AG04450 (cell line): ENCODE measurements around the gene FGGY. TPM values are rescaled to one million over a fixed set of nuclear protein-coding genes. Genes with fewer than 3 reads are reported as not detected.

Experiments
- CTCF ChIA-PET: fragments of 300-600, 350-600 bp; formaldehyde crosslinking; extraction: SDS; loops from one replicate; lab custom pipeline; 2022; ENCODE audit warnings: antibody characterized with exemption, inconsistent platforms; lab: Charles Lee
- POLR2A ChIA-PET: fragments of 350-600 bp; formaldehyde crosslinking; extraction: SDS; loops from one replicate; lab custom pipeline; 2021; ENCODE audit warnings: antibody characterized with exemption, inconsistent platforms; lab: Yijun Ruan, JAX
- DNase-seq: peaks from one replicate; pipeline ENCODE4 v3.0.0-alpha.2; 2011; ENCODE audit warnings: low read depth, low spot score
- H3K27ac ChIP-seq: one replicate; pipeline ENCODE4 v1.5.1; 2012; ENCODE audit warnings: low read depth, low read length, control low read depth
- H3K27me3 ChIP-seq: one replicate; pipeline ENCODE4 v1.6.0; 2012; ENCODE audit warnings: low read length; ENCODE audit not compliant: control insufficient read depth, insufficient read depth
- H3K4me3 ChIP-seq: 2 replicates; pipeline ENCODE4 v1.5.1; 2011; ENCODE audit warnings: mild to moderate bottlenecking, low read depth, low read length, control low read depth
- H3K9me3 ChIP-seq: 2 replicates; pipeline ENCODE4 v1.5.1; 2012; ENCODE audit warnings: low read length; ENCODE audit not compliant: control insufficient read depth, insufficient read depth
- polyA plus RNA-seq: library from polyadenylated mRNA; depleted of rRNA; stranded (reverse); fragments of >200 nt; gene quantifications from 2 replicates; pipeline ENCODE4 v1.2.3, GENCODE V29; 2011
- TF ChIP-seq, protein P1 (sequence below): IDR thresholded peaks from 2 replicates; pipeline ENCODE4 v1.5.1; 2011; ENCODE audit warnings: low read depth, low read length, control low read depth, inconsistent platforms

Gene FGGY
- polyA plus RNA-seq, 1 experiment: 11.8 TPM

- TF ChIP-seq, protein P1, sequence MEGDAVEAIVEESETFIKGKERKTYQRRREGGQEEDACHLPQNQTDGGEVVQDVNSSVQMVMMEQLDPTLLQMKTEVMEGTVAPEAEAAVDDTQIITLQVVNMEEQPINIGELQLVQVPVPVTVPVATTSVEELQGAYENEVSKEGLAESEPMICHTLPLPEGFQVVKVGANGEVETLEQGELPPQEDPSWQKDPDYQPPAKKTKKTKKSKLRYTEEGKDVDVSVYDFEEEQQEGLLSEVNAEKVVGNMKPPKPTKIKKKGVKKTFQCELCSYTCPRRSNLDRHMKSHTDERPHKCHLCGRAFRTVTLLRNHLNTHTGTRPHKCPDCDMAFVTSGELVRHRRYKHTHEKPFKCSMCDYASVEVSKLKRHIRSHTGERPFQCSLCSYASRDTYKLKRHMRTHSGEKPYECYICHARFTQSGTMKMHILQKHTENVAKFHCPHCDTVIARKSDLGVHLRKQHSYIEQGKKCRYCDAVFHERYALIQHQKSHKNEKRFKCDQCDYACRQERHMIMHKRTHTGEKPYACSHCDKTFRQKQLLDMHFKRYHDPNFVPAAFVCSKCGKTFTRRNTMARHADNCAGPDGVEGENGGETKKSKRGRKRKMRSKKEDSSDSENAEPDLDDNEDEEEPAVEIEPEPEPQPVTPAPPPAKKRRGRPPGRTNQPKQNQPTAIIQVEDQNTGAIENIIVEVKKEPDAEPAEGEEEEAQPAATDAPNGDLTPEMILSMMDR: no peak
- no peak overlapping the region for H3K4me3 ChIP-seq
- H3K9me3 ChIP-seq: peaks cover 3% of the 10 kb centered on the region
- CTCF ChIA-PET: interaction anchor here (1.2 to 2.2 kb wide), 3 partner anchors 9 to 194 kb away, joined by 3 to 8 read pairs (median 3); no protein-coding TSS in a partner anchor
- DNase-seq: peak; percentile 90
- peak overlapping the region; percentile 33 for H3K27ac ChIP-seq
- no peaks in the 10 kb centered on the region for H3K27me3 ChIP-seq
- POLR2A ChIA-PET: interaction anchor here (0.5 to 1.1 kb wide), 7 partner anchors 33 to 897 kb away, joined by 3 to 6 read pairs (median 3); partner anchors contain the start of gene FGGY
These were observed 381.8 kb downstream of the FGGY start for GRCh38 chr1:59678493-59679228.

DNA sequence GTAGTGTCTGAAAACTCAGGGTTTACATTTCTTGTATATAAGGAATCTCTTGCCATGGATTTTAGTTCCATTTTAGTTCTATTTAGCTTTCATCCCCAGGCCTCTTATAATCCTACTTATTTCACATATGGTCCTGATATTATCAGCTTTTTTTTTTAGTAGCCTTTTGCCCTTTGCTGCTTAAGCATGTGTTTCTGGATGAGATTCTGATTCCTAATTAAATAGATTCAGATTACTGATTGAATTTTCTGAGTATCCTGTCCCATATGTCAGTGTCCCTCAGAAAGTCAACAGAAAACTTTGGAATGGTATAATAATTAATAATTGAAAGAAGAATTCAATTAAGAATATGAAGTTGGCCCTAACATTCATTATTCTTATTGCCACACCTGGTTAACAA, 383.1 kb downstream of the FGGY start:
- ChIA-PET CTCF (no interaction called here), POLR2A (no interaction called here)
- TF ChIP-seq, protein P1: no peak
- H3K27ac ChIP-seq: no peak overlapping the region
- H3K27me3 ChIP-seq: no peaks in the 10 kb centered on the region
- H3K9me3 ChIP-seq: no peaks in the 10 kb centered on the region
- no peak for DNase-seq
- no peak overlapping the region for H3K4me3 ChIP-seq

- TF ChIP-seq, protein P1: no peak
- H3K4me3 ChIP-seq: no peak overlapping the region
- POLR2A ChIA-PET: interaction anchor here (0.6 kb wide), 1 partner anchor 77 kb away, joined by 3 read pairs; no protein-coding TSS in a partner anchor
- no peak for DNase-seq
- H3K9me3 ChIP-seq: no peaks in the 10 kb centered on the region
- no peak overlapping the region for H3K27ac ChIP-seq
- H3K27me3 ChIP-seq: no peaks in the 10 kb centered on the region
- CTCF ChIA-PET: interaction anchor here (2.0 kb wide), 1 partner anchor 17 kb away, joined by 8 read pairs; no protein-coding TSS in a partner anchor
These were observed 385.6 kb downstream of the FGGY start for GRCh38 chr1:59682396-59683080.

DNA sequence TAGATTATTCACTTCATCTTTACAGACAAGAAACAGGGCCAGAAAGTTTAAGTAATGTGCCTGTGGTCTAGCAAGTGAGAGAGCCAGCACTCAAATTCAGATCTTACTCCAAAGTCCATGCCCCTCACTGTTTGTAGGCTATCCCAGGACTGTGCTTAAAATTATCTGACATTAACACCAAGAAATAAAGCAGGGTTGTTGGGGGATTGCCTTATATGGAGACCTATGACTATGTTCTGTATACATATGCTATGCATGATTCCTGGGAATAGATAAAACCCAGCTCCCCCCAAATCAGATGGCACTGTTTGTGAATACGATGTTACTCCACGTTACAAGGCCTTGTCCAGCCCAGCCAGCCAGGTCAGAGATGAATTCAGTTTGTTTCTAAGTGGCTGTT, 386.3 kb downstream of the FGGY start:
- CTCF ChIA-PET: interaction anchor here (2.0 kb wide), 1 partner anchor 16 kb away, joined by 8 read pairs; no protein-coding TSS in a partner anchor
- Histone ChIP-seq H3K27ac (no peak overlapping the region), H3K9me3 (no peaks in the 10 kb centered on the region), H3K4me3 (no peak overlapping the region), H3K27me3 (no peaks in the 10 kb centered on the region)
- POLR2A ChIA-PET: interaction anchor here (0.6 kb wide), 1 partner anchor 78 kb away, joined by 3 read pairs; no protein-coding TSS in a partner anchor
- TF ChIP-seq, protein P1: no peak
- no peak for DNase-seq

DNA sequence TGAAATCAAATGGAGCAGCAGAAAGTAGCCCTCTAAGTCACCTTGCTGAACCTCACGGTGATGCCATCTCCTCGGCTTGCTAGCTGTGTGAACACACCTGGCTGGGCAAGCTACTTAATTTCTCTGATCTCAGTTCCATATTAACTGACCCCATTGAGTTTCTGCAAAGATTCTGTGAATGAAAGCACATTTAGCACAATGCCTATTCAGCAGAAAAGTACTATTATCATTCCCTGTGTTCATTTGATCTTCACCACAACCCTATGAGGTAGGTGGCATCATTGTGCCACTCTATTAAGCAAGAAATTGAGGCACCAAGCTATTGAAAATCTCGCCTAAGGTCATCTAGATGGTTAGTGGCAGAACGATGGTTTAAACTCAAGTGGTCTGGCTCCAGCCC, 387.8 kb downstream of the FGGY start:
- ChIA-PET POLR2A (no interaction called here), CTCF (interaction anchor here (1.0 kb wide), 1 partner anchor 15 kb away, joined by 3 read pairs; no protein-coding TSS in a partner anchor)
- DNase-seq: no peak
- no peaks in the 10 kb centered on the region for H3K9me3 ChIP-seq
- H3K27me3 ChIP-seq: no peaks in the 10 kb centered on the region
- no peak overlapping the region for H3K4me3 ChIP-seq
- TF ChIP-seq, protein P1: no peak
- no peak overlapping the region for H3K27ac ChIP-seq
